Measurements from ENCODE around the gene CIB1. TPM values are rescaled to one million over a fixed set of nuclear protein-coding genes. Genes with fewer than 3 reads are reported as not detected.
"Not testable (repeated sequence)": the region's sequence is repeated elsewhere in the genome, so short reads cannot be mapped to it uniquely, and the experiment has no call there.

The CIB1 gene
- 118 TPM for total RNA-seq

GRCh38 chr15:90233387-90234095, at the start of gene CIB1:
TSS of gene CIB1 (minus strand) at chr15:90233941. CDS start at chr15:90233885, 56 bp downstream.
- ATAC-seq, result peak; percentile 87

- ATAC-seq, result not testable (repeated sequence)
Observed at GRCh38 chr15:90281637-90282036, 47.9 kb upstream of the CIB1 start.

GRCh38 chr15:90280743-90281142, 47.0 kb upstream of the CIB1 start:
- not testable (repeated sequence) for ATAC-seq

- ATAC-seq, result not testable (repeated sequence)
Observed at GRCh38 chr15:90278467-90278866, 44.7 kb upstream of the CIB1 start.

GRCh38 chr15:90271459-90272166, 37.9 kb upstream of the CIB1 start:
- ATAC-seq, result no peak

- ATAC-seq, result no peak
Observed at GRCh38 chr15:90270502-90271150, 36.9 kb upstream of the CIB1 start.

- no peak for ATAC-seq
Observed at GRCh38 chr15:90268415-90268814, 34.7 kb upstream of the CIB1 start.

- ATAC-seq, result no peak
Observed at GRCh38 chr15:90266485-90266884, 32.7 kb upstream of the CIB1 start.

GRCh38 chr15:90266061-90266431, 32.3 kb upstream of the CIB1 start:
- peak; percentile 17 for ATAC-seq

GRCh38 chr15:90265271-90266060, 31.7 kb upstream of the CIB1 start, which contains the start of gene NGRN:
TSS of gene NGRN (plus strand) at chr15:90265672. CDS start at chr15:90265713, 41 bp downstream.
- peak; percentile 85 for ATAC-seq

GRCh38 chr15:90264671-90265070, 30.9 kb upstream of the CIB1 start:
- ATAC-seq, result peak; percentile 47

GRCh38 chr15:90262426-90262825, 28.7 kb upstream of the CIB1 start:
- ATAC-seq, result peak; percentile 30

GRCh38 chr15:90261811-90262210, 28.1 kb upstream of the CIB1 start:
- ATAC-seq, result peak; percentile 37

GRCh38 chr15:90260731-90261130, 27.0 kb upstream of the CIB1 start:
- not testable (repeated sequence) for ATAC-seq

GRCh38 chr15:90259524-90259923, 25.8 kb upstream of the CIB1 start:
- no peak for ATAC-seq

- no peak for ATAC-seq
Observed at GRCh38 chr15:90257776-90258175, 24.0 kb upstream of the CIB1 start.

- peak; percentile 85 for ATAC-seq
Observed at GRCh38 chr15:90249203-90249863, 15.6 kb upstream of the CIB1 start, which contains the start of gene TTLL13. TSS of gene TTLL13 (plus strand) at chr15:90249556. CDS start at chr15:90250631, 1,075 bp downstream.

GRCh38 chr15:90248789-90249202, 15.1 kb upstream of the CIB1 start:
- no peak for ATAC-seq

- no peak for ATAC-seq
Observed at GRCh38 chr15:90243943-90244639, 10.3 kb upstream of the CIB1 start.

- peak; percentile 32 for ATAC-seq
Observed at GRCh38 chr15:90241343-90242192, 7.8 kb upstream of the CIB1 start.

All from esophagus mucosa (tissue), 1 donor.